ENCODE results near the gene FKBP7.

The FKBP7 gene

GRCh38 chr2:178496049-178496448 lies 17.6 kb upstream of the FKBP7 start:
- no peaks in the 10 kb centered on the region for H3K9me3 ChIP-seq (ENCODE audit: control insufficient read depth, low read length)
- peaks cover 9% of the 10 kb centered on the region for H3K36me3 ChIP-seq (ENCODE audit: control insufficient read depth, insufficient read depth, low read length)
- H3K27ac ChIP-seq (ENCODE audit: insufficient read depth, low read depth, low read length, poor library complexity, severe bottlenecking), result no peak overlapping the region
- no peak overlapping the region for H3K4me3 ChIP-seq (ENCODE audit: insufficient read depth, low read depth, low read length)
- 95 to 98% methylated on average over 4 of the region's 4 CpGs for WGBS, 2 experiments
- no peaks in the 10 kb centered on the region for H3K4me1 ChIP-seq (ENCODE audit: control insufficient read depth, insufficient read depth, low read length)
- H3K27me3 ChIP-seq (ENCODE audit: control insufficient read depth, insufficient read depth, low read length, poor library complexity, severe bottlenecking), result no peaks in the 10 kb centered on the region

DNA sequence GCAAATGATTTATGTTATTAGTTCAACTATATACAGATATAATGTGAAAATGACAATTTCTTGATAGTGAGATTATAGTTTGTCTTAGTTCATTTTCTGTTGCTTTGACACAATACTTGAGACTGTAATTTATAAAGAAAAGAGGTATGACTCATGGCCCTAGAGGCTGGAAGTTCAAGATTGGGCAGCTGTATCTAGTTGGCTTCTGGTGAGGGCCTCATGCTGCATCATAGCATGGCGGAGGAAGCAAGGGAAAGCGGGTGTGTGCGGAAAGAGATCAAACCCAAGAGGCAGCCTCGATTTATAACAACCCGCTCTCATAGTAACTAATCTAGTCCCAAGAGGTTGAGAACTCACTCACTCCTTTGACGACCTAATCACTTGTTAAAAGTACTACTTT lies 13.2 kb upstream of the FKBP7 start:
- 94 to 95% methylated on average over 6 of the region's 6 CpGs for WGBS, 2 experiments
- H3K36me3 ChIP-seq (ENCODE audit: control insufficient read depth, insufficient read depth, low read length), result peaks cover 4% of the 10 kb centered on the region
- no peak overlapping the region for H3K27ac ChIP-seq (ENCODE audit: insufficient read depth, low read depth, low read length, poor library complexity, severe bottlenecking)
- H3K4me3 ChIP-seq (ENCODE audit: insufficient read depth, low read depth, low read length), result no peak overlapping the region
- H3K9me3 ChIP-seq (ENCODE audit: control insufficient read depth, low read length), result no peaks in the 10 kb centered on the region
- no peaks in the 10 kb centered on the region for H3K27me3 ChIP-seq (ENCODE audit: control insufficient read depth, insufficient read depth, low read length, poor library complexity, severe bottlenecking)
- H3K4me1 ChIP-seq (ENCODE audit: control insufficient read depth, insufficient read depth, low read length), result no peaks in the 10 kb centered on the region

- no peak overlapping the region for H3K4me3 ChIP-seq (ENCODE audit: insufficient read depth, low read depth, low read length)
- WGBS, 2 experiments, result 94 to 98% methylated on average over 3 of the region's 3 CpGs
- no peaks in the 10 kb centered on the region for H3K27me3 ChIP-seq (ENCODE audit: control insufficient read depth, insufficient read depth, low read length, poor library complexity, severe bottlenecking)
- H3K9me3 ChIP-seq (ENCODE audit: control insufficient read depth, low read length), result no peaks in the 10 kb centered on the region
- no peaks in the 10 kb centered on the region for H3K36me3 ChIP-seq (ENCODE audit: control insufficient read depth, insufficient read depth, low read length)
- peaks cover 13% of the 10 kb centered on the region for H3K4me1 ChIP-seq (ENCODE audit: control insufficient read depth, insufficient read depth, low read length)
- H3K27ac ChIP-seq (ENCODE audit: insufficient read depth, low read depth, low read length, poor library complexity, severe bottlenecking), result no peak overlapping the region
Observed at GRCh38 chr2:178485356-178485755, 7.0 kb upstream of the FKBP7 start.

GRCh38 chr2:178484245-178485041 lies 6.0 kb upstream of the FKBP7 start:
- H3K4me1 ChIP-seq (ENCODE audit: control insufficient read depth, insufficient read depth, low read length), result peaks cover 13% of the 10 kb centered on the region
- H3K27me3 ChIP-seq (ENCODE audit: control insufficient read depth, insufficient read depth, low read length, poor library complexity, severe bottlenecking), result peaks cover 2% of the 10 kb centered on the region
- no peaks in the 10 kb centered on the region for H3K36me3 ChIP-seq (ENCODE audit: control insufficient read depth, insufficient read depth, low read length)
- H3K9me3 ChIP-seq (ENCODE audit: control insufficient read depth, low read length), result no peaks in the 10 kb centered on the region
- no peak overlapping the region for H3K4me3 ChIP-seq (ENCODE audit: insufficient read depth, low read depth, low read length)
- 93% methylated on average over 6 of the region's 6 CpGs for WGBS, 2 experiments
- no peak overlapping the region for H3K27ac ChIP-seq (ENCODE audit: insufficient read depth, low read depth, low read length, poor library complexity, severe bottlenecking)

- H3K4me3 ChIP-seq (ENCODE audit: insufficient read depth, low read depth, low read length), result no peak overlapping the region
- WGBS, 2 experiments, result 88 to 89% methylated on average over 4 of the region's 4 CpGs
- no peak overlapping the region for H3K27ac ChIP-seq (ENCODE audit: insufficient read depth, low read depth, low read length, poor library complexity, severe bottlenecking)
Observed at GRCh38 chr2:178482437-178482836, 4.0 kb upstream of the FKBP7 start.

DNA sequence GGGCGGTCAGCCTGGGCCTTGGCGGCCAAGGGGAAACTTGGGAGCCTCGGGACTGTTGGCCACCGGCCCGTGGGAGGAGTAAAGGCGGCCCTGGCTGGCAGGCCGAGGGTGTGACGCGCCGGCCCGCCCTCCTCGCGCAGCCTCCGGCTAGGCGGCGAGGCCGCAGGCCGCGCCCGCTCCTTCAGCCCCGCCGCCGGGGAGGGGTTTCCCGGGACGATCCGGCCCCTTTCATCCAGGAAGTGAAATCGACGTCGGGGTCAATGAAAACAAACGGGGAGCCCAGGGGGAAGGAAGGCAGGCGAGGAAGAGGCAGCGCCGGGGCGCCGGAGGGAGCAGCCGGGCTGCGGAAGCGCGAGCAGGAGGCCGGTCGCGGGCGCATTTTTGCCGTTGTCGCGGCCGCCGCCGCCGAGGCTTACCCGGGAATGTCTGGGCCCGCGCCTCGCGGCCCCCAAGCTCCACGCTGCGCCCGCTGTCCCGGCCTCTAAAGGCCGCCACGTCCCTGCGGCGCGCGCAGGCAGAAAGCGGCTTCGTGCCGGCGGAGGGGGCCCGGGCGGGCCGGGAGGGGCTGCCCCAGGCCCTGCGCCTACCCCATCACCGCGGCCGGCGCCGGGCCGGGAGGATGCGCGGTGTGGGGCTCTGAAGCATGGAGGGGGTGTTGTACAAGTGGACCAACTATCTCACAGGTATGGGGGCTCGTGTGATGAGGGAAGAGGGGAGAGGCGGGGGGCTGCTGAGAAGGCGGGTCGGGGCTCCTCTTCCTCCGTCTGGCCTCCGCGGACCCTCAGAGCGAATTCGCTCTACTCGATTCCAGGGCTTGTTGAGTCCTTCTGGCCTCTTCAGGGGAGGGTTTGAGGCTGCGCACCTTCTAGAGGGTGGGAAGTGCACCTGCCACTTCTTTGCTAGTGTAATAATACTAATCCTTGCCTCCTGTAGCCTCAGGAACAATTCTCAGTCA lies 2.1 kb upstream of the FKBP7 start, which contains the start of gene PLEKHA3:
PLEKHA3 (plus strand) TSS at position 231 of the 955 bp plus-strand sequence; CDS start at position 644, 413 bp downstream.
- peak within 1 kb of the TSS; percentile 60 for H3K27ac ChIP-seq (ENCODE audit: insufficient read depth, low read depth, low read length, poor library complexity, severe bottlenecking)
- 0% methylated on average over 92 of the region's 92 CpGs for whole genome bisulfite sequencing, 2 experiments
- H3K27me3 ChIP-seq (ENCODE audit: control insufficient read depth, insufficient read depth, low read length, poor library complexity, severe bottlenecking), result peaks cover 8% of the 10 kb centered on the region
- H3K4me1 ChIP-seq (ENCODE audit: control insufficient read depth, insufficient read depth, low read length), result peaks cover 17% of the 10 kb centered on the region
- H3K4me3 ChIP-seq (ENCODE audit: insufficient read depth, low read depth, low read length), result peak within 1 kb of the TSS; percentile 81
- H3K9me3 ChIP-seq (ENCODE audit: control insufficient read depth, low read length), result no peaks in the 10 kb centered on the region
- no peaks in the 10 kb centered on the region for H3K36me3 ChIP-seq (ENCODE audit: control insufficient read depth, insufficient read depth, low read length)

More at GRCh38 chr2:178482437-178482836, 4.0 kb upstream of the FKBP7 start:
- Histone ChIP-seq H3K27me3 (ENCODE audit: control insufficient read depth, insufficient read depth, low read length, poor library complexity, severe bottlenecking) (peaks cover 8% of the 10 kb centered on the region), H3K36me3 (ENCODE audit: control insufficient read depth, insufficient read depth, low read length) (no peaks in the 10 kb centered on the region), H3K9me3 (ENCODE audit: control insufficient read depth, low read length) (no peaks in the 10 kb centered on the region), H3K4me1 (ENCODE audit: control insufficient read depth, insufficient read depth, low read length) (peaks cover 13% of the 10 kb centered on the region)

- no peaks in the 10 kb centered on the region for H3K36me3 ChIP-seq (ENCODE audit: control insufficient read depth, insufficient read depth, low read length)
- peaks cover 8% of the 10 kb centered on the region for H3K27me3 ChIP-seq (ENCODE audit: control insufficient read depth, insufficient read depth, low read length, poor library complexity, severe bottlenecking)
- peak overlapping the region; percentile 68 for H3K4me3 ChIP-seq (ENCODE audit: insufficient read depth, low read depth, low read length)
- peak overlapping the region; percentile 60 for H3K27ac ChIP-seq (ENCODE audit: insufficient read depth, low read depth, low read length, poor library complexity, severe bottlenecking)
- no peaks in the 10 kb centered on the region for H3K9me3 ChIP-seq (ENCODE audit: control insufficient read depth, low read length)
- 33 to 34% methylated on average over 19 of the region's 19 CpGs for WGBS, 2 experiments
- peaks cover 17% of the 10 kb centered on the region for H3K4me1 ChIP-seq (ENCODE audit: control insufficient read depth, insufficient read depth, low read length)
Observed at GRCh38 chr2:178479758-178480226, 1.4 kb upstream of the FKBP7 start.

DNA sequence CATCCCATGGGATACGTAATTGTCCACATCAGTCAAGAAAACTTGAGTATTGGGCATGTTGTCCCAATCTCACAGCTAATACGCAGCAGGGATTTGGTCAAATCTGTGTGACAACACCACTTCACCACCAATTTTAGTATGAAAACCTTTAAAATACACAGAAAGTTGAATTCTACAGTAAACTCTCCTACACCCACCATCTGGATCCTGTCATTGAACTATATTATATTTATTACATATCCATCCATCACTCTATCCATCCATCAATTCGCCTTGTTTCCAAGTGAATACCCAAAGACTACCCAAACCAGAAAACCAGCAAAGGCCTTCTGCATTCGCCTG lies 846 bp upstream of the FKBP7 start:
- Histone ChIP-seq H3K27ac (ENCODE audit: insufficient read depth, low read depth, low read length, poor library complexity, severe bottlenecking) (peak overlapping the region; percentile 92), H3K9me3 (ENCODE audit: control insufficient read depth, low read length) (no peaks in the 10 kb centered on the region), H3K27me3 (ENCODE audit: control insufficient read depth, insufficient read depth, low read length, poor library complexity, severe bottlenecking) (peaks cover 8% of the 10 kb centered on the region), H3K4me1 (ENCODE audit: control insufficient read depth, insufficient read depth, low read length) (peaks cover 17% of the 10 kb centered on the region), H3K4me3 (ENCODE audit: insufficient read depth, low read depth, low read length) (peak overlapping the region; percentile 81), H3K36me3 (ENCODE audit: control insufficient read depth, insufficient read depth, low read length) (no peaks in the 10 kb centered on the region)
- 67 to 70% methylated on average over 4 of the region's 4 CpGs for WGBS, 2 experiments

DNA sequence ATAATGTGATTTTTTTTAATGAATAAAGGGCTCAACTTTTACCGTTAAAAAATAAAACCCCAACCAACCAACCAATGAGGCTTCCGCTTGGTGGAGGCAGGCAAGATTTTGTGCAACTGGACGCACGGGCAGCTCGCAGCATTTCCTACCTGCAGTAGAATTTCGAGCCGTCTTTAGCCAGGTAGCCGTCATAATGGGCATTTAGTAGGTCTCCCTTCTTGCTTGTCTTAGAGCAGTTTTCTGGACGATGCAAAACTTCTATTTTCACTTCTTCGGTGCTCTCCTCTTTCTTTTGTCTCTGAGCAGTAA lies 316 bp downstream of the FKBP7 start:
- H3K4me1 ChIP-seq (ENCODE audit: control insufficient read depth, insufficient read depth, low read length), result peaks cover 17% of the 10 kb centered on the region
- H3K27ac ChIP-seq (ENCODE audit: insufficient read depth, low read depth, low read length, poor library complexity, severe bottlenecking), result peak overlapping the region; percentile 92
- no peaks in the 10 kb centered on the region for H3K9me3 ChIP-seq (ENCODE audit: control insufficient read depth, low read length)
- no peaks in the 10 kb centered on the region for H3K36me3 ChIP-seq (ENCODE audit: control insufficient read depth, insufficient read depth, low read length)
- peak overlapping the region; percentile 81 for H3K4me3 ChIP-seq (ENCODE audit: insufficient read depth, low read depth, low read length)
- peaks cover 8% of the 10 kb centered on the region for H3K27me3 ChIP-seq (ENCODE audit: control insufficient read depth, insufficient read depth, low read length, poor library complexity, severe bottlenecking)
- WGBS, 2 experiments, result 7 to 9% methylated on average over 9 to 10 of the region's 10 CpGs

Data from ectodermal cell (in vitro differentiated cells).